ENCODE results near the gene MTMR3.

Gene MTMR3

DNA sequence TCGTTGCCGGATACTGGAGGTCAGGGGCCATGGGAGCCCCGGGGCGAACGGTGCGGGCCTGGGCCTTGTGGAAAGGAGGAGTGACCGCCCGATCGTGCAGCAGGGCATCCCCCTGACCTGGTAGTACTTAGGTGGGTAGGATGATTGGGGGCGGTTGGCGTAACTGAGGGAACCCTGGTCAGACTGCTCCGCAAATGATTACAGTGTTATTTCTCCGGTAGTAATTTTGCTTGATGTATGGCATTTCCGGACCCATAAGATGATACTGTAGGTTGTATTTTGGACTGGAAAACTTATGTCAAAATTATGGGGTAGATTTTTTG is 762 bp downstream of the MTMR3 start:
- Histone ChIP-seq H3K27me3 (ENCODE audit: insufficient read depth, low read length, poor library complexity) (no peaks in the 10 kb centered on the region), H3K56ac (ENCODE audit: low read length) (peak overlapping the region; percentile 99), H3K9ac (ENCODE audit: low read length) (peak overlapping the region; percentile 95), H3K79me2 (ENCODE audit: control insufficient read depth, insufficient read depth, low read length) (peaks cover 21% of the 10 kb centered on the region), H3K4me3 (ENCODE audit: low read length) (peak overlapping the region; percentile 93), H3K18ac (ENCODE audit: low read length) (peak overlapping the region; percentile 2), H2AK5ac (ENCODE audit: low read length) (no peak overlapping the region), H2BK5ac (ENCODE audit: low read length) (no peak overlapping the region), H4K5ac (ENCODE audit: low read length) (no peak overlapping the region), H2BK120ac (ENCODE audit: low read depth, low read length) (no peak overlapping the region), H3K79me1 (ENCODE audit: low read length) (peaks cover 5% of the 10 kb centered on the region), H3K23ac (ENCODE audit: low read length) (no peak overlapping the region), H4K8ac (ENCODE audit: low read depth, low read length) (no peak overlapping the region), H3K4me1 (ENCODE audit: control insufficient read depth, low read depth, low read length) (peaks cover 3% of the 10 kb centered on the region), H3K4ac (ENCODE audit: low read depth, low read length) (no peak overlapping the region), H2BK15ac (replicated peaks; ENCODE audit: low read depth) (no peak overlapping the region), H3K36me3 (ENCODE audit: control insufficient read depth, insufficient read depth, low read length) (no peaks in the 10 kb centered on the region), H3K4me2 (ENCODE audit: low read length) (peak overlapping the region; percentile 64), H3K27ac (ENCODE audit: low read depth, low read length) (peak overlapping the region; percentile 56)
- no peak for DNase-seq
- no CpG with 5 or more reads among the region's 14 CpGs for WGBS (ENCODE audit: extremely low coverage, insufficient coverage, low lambda C conversion rate)

GRCh38 chr22:29885610-29886009 is 2.6 kb downstream of the MTMR3 start:
- Histone ChIP-seq H2BK15ac (replicated peaks; ENCODE audit: low read depth) (no peak overlapping the region), H3K56ac (ENCODE audit: low read length) (no peak overlapping the region), H3K23ac (ENCODE audit: low read length) (no peak overlapping the region), H3K18ac (ENCODE audit: low read length) (no peak overlapping the region), H3K4ac (ENCODE audit: low read depth, low read length) (no peak overlapping the region), H2AK5ac (ENCODE audit: low read length) (no peak overlapping the region), H3K79me1 (ENCODE audit: low read length) (peaks cover 5% of the 10 kb centered on the region), H3K79me2 (ENCODE audit: control insufficient read depth, insufficient read depth, low read length) (peaks cover 21% of the 10 kb centered on the region), H3K27ac (ENCODE audit: low read depth, low read length) (no peak overlapping the region), H2BK120ac (ENCODE audit: low read depth, low read length) (no peak overlapping the region), H3K4me3 (ENCODE audit: low read length) (no peak overlapping the region), H4K8ac (ENCODE audit: low read depth, low read length) (no peak overlapping the region), H3K9ac (ENCODE audit: low read length) (no peak overlapping the region), H3K4me1 (ENCODE audit: control insufficient read depth, low read depth, low read length) (peaks cover 3% of the 10 kb centered on the region), H3K4me2 (ENCODE audit: low read length) (no peak overlapping the region), H3K27me3 (ENCODE audit: insufficient read depth, low read length, poor library complexity) (no peaks in the 10 kb centered on the region), H4K5ac (ENCODE audit: low read length) (no peak overlapping the region), H2BK5ac (ENCODE audit: low read length) (no peak overlapping the region), H3K36me3 (ENCODE audit: control insufficient read depth, insufficient read depth, low read length) (no peaks in the 10 kb centered on the region)
- no CpG with 5 or more reads among the region's 4 CpGs for WGBS (ENCODE audit: extremely low coverage, insufficient coverage, low lambda C conversion rate)
- DNase-seq = peak; percentile 70

DNA sequence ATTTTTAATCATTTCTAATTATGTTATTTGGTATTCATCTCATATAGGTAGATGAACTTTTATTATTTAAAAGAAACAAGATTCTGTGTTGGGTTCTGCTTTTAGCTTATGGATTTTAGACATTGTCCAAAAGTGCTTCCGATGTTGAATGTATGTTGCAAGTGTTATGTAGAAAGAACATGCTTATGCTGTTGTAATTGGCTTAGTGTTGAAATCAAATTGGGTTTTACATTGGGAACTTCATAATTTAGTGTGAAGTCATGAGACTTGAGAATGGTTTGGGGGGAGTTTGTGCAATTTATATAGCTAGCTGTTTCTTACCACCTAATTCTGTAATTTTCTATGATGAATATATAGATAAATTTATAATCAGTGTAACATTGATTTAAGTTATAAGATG is 3.6 kb downstream of the MTMR3 start:
- Histone ChIP-seq H3K56ac (ENCODE audit: low read length) (no peak overlapping the region), H2AK5ac (ENCODE audit: low read length) (no peak overlapping the region), H3K4ac (ENCODE audit: low read depth, low read length) (no peak overlapping the region), H3K79me2 (ENCODE audit: control insufficient read depth, insufficient read depth, low read length) (peaks cover 24% of the 10 kb centered on the region), H2BK120ac (ENCODE audit: low read depth, low read length) (no peak overlapping the region), H3K36me3 (ENCODE audit: control insufficient read depth, insufficient read depth, low read length) (no peaks in the 10 kb centered on the region), H3K4me3 (ENCODE audit: low read length) (no peak overlapping the region), H2BK15ac (replicated peaks; ENCODE audit: low read depth) (no peak overlapping the region), H3K27ac (ENCODE audit: low read depth, low read length) (no peak overlapping the region), H3K79me1 (ENCODE audit: low read length) (peaks cover 5% of the 10 kb centered on the region), H3K4me2 (ENCODE audit: low read length) (no peak overlapping the region), H3K4me1 (ENCODE audit: control insufficient read depth, low read depth, low read length) (peaks cover 3% of the 10 kb centered on the region), H3K27me3 (ENCODE audit: insufficient read depth, low read length, poor library complexity) (no peaks in the 10 kb centered on the region), H3K9ac (ENCODE audit: low read length) (no peak overlapping the region), H4K5ac (ENCODE audit: low read length) (no peak overlapping the region), H2BK5ac (ENCODE audit: low read length) (no peak overlapping the region), H4K8ac (ENCODE audit: low read depth, low read length) (no peak overlapping the region), H3K23ac (ENCODE audit: low read length) (no peak overlapping the region), H3K18ac (ENCODE audit: low read length) (no peak overlapping the region)
- no CpG with 5 or more reads among the region's 1 CpG for WGBS (ENCODE audit: extremely low coverage, insufficient coverage, low lambda C conversion rate)
- DNase-seq = no peak

DNA sequence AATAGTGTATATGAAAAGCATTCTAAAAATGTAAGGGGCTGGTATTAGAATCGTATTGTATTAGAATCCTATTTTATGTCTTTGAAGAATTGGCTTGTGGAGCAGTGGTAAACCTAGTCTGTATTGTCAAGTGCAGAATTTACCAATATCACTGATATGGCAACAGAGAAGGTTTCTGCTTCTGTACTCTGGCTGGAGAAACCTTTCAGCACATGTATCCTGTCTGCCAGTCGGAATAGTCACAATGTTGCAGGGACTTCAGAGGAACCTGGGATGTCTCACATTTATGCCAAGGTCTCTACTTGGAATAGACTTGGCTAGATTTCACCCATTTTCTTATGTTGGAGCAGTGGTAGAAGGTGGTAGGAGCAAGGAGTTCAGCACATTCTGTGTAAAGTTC is 4.4 kb downstream of the MTMR3 start:
- no CpG with 5 or more reads among the region's 2 CpGs for WGBS (ENCODE audit: extremely low coverage, insufficient coverage, low lambda C conversion rate)
- H3K27me3 ChIP-seq (ENCODE audit: insufficient read depth, low read length, poor library complexity) = no peaks in the 10 kb centered on the region
- H4K8ac ChIP-seq (ENCODE audit: low read depth, low read length) = no peak overlapping the region
- no peak overlapping the region for H2BK15ac ChIP-seq (replicated peaks; ENCODE audit: low read depth)
- peaks cover 3% of the 10 kb centered on the region for H3K4me1 ChIP-seq (ENCODE audit: control insufficient read depth, low read depth, low read length)
- no peak for DNase-seq
- no peak overlapping the region for H3K56ac ChIP-seq (ENCODE audit: low read length)
- H2BK5ac ChIP-seq (ENCODE audit: low read length) = no peak overlapping the region
- peaks cover 5% of the 10 kb centered on the region for H3K79me1 ChIP-seq (ENCODE audit: low read length)
- H3K23ac ChIP-seq (ENCODE audit: low read length) = no peak overlapping the region
- H3K79me2 ChIP-seq (ENCODE audit: control insufficient read depth, insufficient read depth, low read length) = peaks cover 25% of the 10 kb centered on the region
- H4K5ac ChIP-seq (ENCODE audit: low read length) = no peak overlapping the region
- no peak overlapping the region for H2AK5ac ChIP-seq (ENCODE audit: low read length)
- H3K4me3 ChIP-seq (ENCODE audit: low read length) = no peak overlapping the region
- no peak overlapping the region for H3K4me2 ChIP-seq (ENCODE audit: low read length)
- no peak overlapping the region for H3K18ac ChIP-seq (ENCODE audit: low read length)
- H3K4ac ChIP-seq (ENCODE audit: low read depth, low read length) = no peak overlapping the region
- H3K27ac ChIP-seq (ENCODE audit: low read depth, low read length) = no peak overlapping the region
- no peak overlapping the region for H2BK120ac ChIP-seq (ENCODE audit: low read depth, low read length)
- H3K36me3 ChIP-seq (ENCODE audit: control insufficient read depth, insufficient read depth, low read length) = no peaks in the 10 kb centered on the region
- H3K9ac ChIP-seq (ENCODE audit: low read length) = no peak overlapping the region

- Histone ChIP-seq H3K56ac (ENCODE audit: low read length) (no peak overlapping the region), H3K9ac (ENCODE audit: low read length) (no peak overlapping the region), H3K18ac (ENCODE audit: low read length) (no peak overlapping the region), H3K27me3 (ENCODE audit: insufficient read depth, low read length, poor library complexity) (no peaks in the 10 kb centered on the region), H2BK120ac (ENCODE audit: low read depth, low read length) (no peak overlapping the region), H3K4me2 (ENCODE audit: low read length) (no peak overlapping the region), H3K4ac (ENCODE audit: low read depth, low read length) (no peak overlapping the region), H4K5ac (ENCODE audit: low read length) (no peak overlapping the region), H3K23ac (ENCODE audit: low read length) (no peak overlapping the region), H3K79me1 (ENCODE audit: low read length) (peaks cover 5% of the 10 kb centered on the region), H2AK5ac (ENCODE audit: low read length) (no peak overlapping the region), H3K27ac (ENCODE audit: low read depth, low read length) (no peak overlapping the region), H3K4me1 (ENCODE audit: control insufficient read depth, low read depth, low read length) (no peaks in the 10 kb centered on the region), H2BK5ac (ENCODE audit: low read length) (no peak overlapping the region), H4K8ac (ENCODE audit: low read depth, low read length) (no peak overlapping the region), H3K36me3 (ENCODE audit: control insufficient read depth, insufficient read depth, low read length) (no peaks in the 10 kb centered on the region), H2BK15ac (replicated peaks; ENCODE audit: low read depth) (no peak overlapping the region), H3K79me2 (ENCODE audit: control insufficient read depth, insufficient read depth, low read length) (peaks cover 17% of the 10 kb centered on the region), H3K4me3 (ENCODE audit: low read length) (no peak overlapping the region)
- DNase-seq = no peak
- WGBS (ENCODE audit: extremely low coverage, insufficient coverage, low lambda C conversion rate) = no CpG with 5 or more reads among the region's 5 CpGs
Observed at GRCh38 chr22:29890760-29891159, 7.8 kb downstream of the MTMR3 start.

- no CpG with 5 or more reads among the region's 1 CpG for WGBS (ENCODE audit: extremely low coverage, insufficient coverage, low lambda C conversion rate)
- Histone ChIP-seq H4K5ac (ENCODE audit: low read length) (no peak overlapping the region), H2BK15ac (replicated peaks; ENCODE audit: low read depth) (no peak overlapping the region), H3K79me1 (ENCODE audit: low read length) (peaks cover 4% of the 10 kb centered on the region), H3K27me3 (ENCODE audit: insufficient read depth, low read length, poor library complexity) (no peaks in the 10 kb centered on the region), H4K8ac (ENCODE audit: low read depth, low read length) (no peak overlapping the region), H2BK120ac (ENCODE audit: low read depth, low read length) (no peak overlapping the region), H3K4me3 (ENCODE audit: low read length) (no peak overlapping the region), H3K36me3 (ENCODE audit: control insufficient read depth, insufficient read depth, low read length) (no peaks in the 10 kb centered on the region), H3K23ac (ENCODE audit: low read length) (no peak overlapping the region), H3K4ac (ENCODE audit: low read depth, low read length) (no peak overlapping the region), H3K18ac (ENCODE audit: low read length) (no peak overlapping the region), H3K79me2 (ENCODE audit: control insufficient read depth, insufficient read depth, low read length) (peaks cover 10% of the 10 kb centered on the region), H3K4me2 (ENCODE audit: low read length) (no peak overlapping the region), H2BK5ac (ENCODE audit: low read length) (no peak overlapping the region), H3K9ac (ENCODE audit: low read length) (no peak overlapping the region), H3K56ac (ENCODE audit: low read length) (no peak overlapping the region), H3K27ac (ENCODE audit: low read depth, low read length) (no peak overlapping the region), H2AK5ac (ENCODE audit: low read length) (no peak overlapping the region), H3K4me1 (ENCODE audit: control insufficient read depth, low read depth, low read length) (no peaks in the 10 kb centered on the region)
- DNase-seq = no peak
Observed at GRCh38 chr22:29892315-29893156, 9.6 kb downstream of the MTMR3 start.
